ENCODE results near the gene ABHD3. TPM values are rescaled to one million over a fixed set of nuclear protein-coding genes. Genes with fewer than 3 reads are reported as not detected.
A peak's percentile ranks its signal among the peaks of the same experiment; 100 is the strongest.
"Not testable (repeated sequence)": the region's sequence is repeated elsewhere in the genome, so short reads cannot be mapped to it uniquely, and the experiment has no call there.

ABHD3 gene
- total RNA-seq, 2 experiments from 2014 or later = 53.4 to 57.6 TPM

DNA sequence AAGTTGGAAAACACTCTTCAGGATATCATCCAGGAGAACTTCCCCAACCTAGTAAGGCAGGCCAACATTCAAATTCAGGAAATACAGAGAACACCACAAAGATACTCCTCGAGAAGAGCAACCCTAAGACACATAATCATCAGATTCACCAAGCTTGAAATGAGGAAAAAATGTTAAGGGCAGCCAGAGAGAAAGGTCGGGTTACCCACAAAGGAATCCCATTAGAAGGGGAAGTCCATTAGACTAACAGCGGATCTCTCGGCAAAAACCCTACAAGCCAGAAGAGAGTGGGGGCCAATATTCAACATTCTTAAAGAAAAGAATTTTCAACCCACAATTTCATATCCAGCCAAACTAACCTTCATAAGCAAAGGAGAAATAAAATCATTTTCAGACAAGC lies 32.4 kb upstream of the ABHD3 start:
- Mint-ChIP-seq H3K4me1 (peaks cover 20% of the 10 kb centered on the region), H3K27me3 (peaks cover 19% of the 10 kb centered on the region), H3K36me3 (ENCODE audit: low read depth) (peaks cover 24% of the 10 kb centered on the region), H3K9me3 (peaks cover 20% of the 10 kb centered on the region)
- POLR2A ChIA-PET, H3K4me3 Mint-ChIP-seq, DNase-seq, H3K27ac Mint-ChIP-seq: not testable (repeated sequence)
- CTCF ChIA-PET = interaction anchor here (0.6 kb wide), 1 partner anchor 36 kb away, joined by 3 read pairs; no protein-coding TSS in a partner anchor

DNA sequence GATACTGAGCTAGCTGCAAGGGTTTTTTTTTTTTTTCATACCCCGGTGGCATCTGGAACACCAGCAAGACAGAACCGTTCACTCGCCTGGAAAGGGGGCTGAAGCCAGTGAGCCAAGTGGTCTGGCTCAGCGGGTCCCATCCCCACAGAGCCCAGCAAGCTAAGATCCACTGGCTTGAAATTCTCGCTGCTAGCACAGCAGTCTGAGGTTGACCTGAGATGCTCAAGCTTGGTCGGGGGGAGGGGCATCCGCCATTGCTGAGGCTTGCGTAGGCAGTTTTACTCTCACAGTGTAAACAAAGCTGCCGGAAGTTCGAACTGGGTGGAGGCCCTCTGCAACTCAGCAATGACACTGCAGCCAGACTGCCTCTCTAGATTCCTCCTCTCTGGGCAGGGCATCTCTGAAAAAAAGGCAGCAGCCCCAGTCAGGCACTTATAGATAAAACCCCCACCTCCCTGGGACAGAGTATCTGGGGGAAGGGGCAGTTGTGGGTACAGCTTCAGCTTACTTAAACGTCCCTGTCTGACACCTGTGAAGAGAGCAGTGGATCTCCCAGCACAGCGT lies 31.0 kb upstream of the ABHD3 start:
- POLR2A ChIA-PET = interaction anchor here (0.5 kb wide), 1 partner anchor 58 kb away, joined by 4 read pairs; no protein-coding TSS in a partner anchor
- Mint-ChIP-seq H3K4me1 (peaks cover 19% of the 10 kb centered on the region), H3K4me3 (no peak overlapping the region), H3K9me3 (peaks cover 20% of the 10 kb centered on the region), H3K36me3 (ENCODE audit: low read depth) (peaks cover 19% of the 10 kb centered on the region), H3K27ac (peak overlapping the region; percentile 81), H3K27me3 (peaks cover 19% of the 10 kb centered on the region)
- DNase-seq = peak; percentile 42
- CTCF ChIA-PET = interaction anchor here (0.6 kb wide), 1 partner anchor 16 kb away, joined by 4 read pairs; no protein-coding TSS in a partner anchor

DNA sequence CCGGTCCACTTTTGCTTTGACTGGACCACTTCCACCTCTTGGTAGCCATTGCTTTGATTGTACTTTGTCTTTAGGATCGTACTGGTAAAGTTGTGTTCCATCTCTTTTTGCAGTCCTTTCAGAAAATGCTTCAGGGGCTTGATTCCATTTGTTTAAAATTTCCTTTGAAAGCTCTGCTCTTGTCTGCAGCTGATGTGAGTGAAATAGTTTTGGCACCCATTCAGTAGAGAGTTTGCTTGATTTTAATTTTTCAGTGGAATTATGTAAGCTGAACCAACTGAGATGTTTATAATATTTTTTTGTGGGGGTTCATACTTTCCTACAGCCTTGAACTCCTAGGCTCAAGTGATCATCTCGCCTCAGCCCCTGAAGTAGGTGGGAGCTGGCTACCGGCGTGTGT lies 28.4 kb upstream of the ABHD3 start:
- H3K27me3 Mint-ChIP-seq = peaks cover 10% of the 10 kb centered on the region
- CTCF ChIA-PET = no interaction called here
- H3K4me3 Mint-ChIP-seq = no peak overlapping the region
- no peak for DNase-seq
- POLR2A ChIA-PET = no interaction called here
- peaks cover 3% of the 10 kb centered on the region for H3K4me1 Mint-ChIP-seq
- peaks cover 24% of the 10 kb centered on the region for H3K9me3 Mint-ChIP-seq
- H3K27ac Mint-ChIP-seq = no peak overlapping the region
- peaks cover 19% of the 10 kb centered on the region for H3K36me3 Mint-ChIP-seq (ENCODE audit: low read depth)

DNA sequence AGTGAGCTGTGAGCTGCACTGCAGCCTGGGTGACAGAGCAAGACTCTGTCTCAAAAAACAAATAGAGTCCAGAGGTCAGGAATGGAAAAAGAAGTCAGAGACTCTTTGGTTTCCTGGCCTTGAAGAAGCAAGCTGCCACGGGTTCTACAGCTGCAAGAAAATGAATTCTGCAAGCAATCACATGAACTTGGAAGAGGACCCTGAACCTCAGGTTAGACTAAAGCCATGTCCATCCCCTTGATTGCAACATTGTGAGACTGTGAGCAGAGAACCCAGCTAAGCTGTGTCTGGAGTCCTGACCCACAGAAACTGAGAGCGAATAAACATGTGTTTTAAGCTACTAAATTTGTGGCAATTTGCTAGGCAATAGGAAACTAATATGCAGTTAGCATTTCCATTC lies 23.1 kb upstream of the ABHD3 start:
- ChIA-PET POLR2A (no interaction called here), CTCF (interaction anchor here (0.6 to 2.2 kb wide), 4 partner anchors 12 to 256 kb away, joined by 3 to 5 read pairs (median 4); partner anchors contain the start of genes ABHD3 and MIB1)
- Mint-ChIP-seq H3K36me3 (ENCODE audit: low read depth) (no peaks in the 10 kb centered on the region), H3K9me3 (peaks cover 4% of the 10 kb centered on the region), H3K4me1 (no peaks in the 10 kb centered on the region), H3K4me3 (no peak overlapping the region), H3K27me3 (no peaks in the 10 kb centered on the region), H3K27ac (no peak overlapping the region)
- no peak for DNase-seq

DNA sequence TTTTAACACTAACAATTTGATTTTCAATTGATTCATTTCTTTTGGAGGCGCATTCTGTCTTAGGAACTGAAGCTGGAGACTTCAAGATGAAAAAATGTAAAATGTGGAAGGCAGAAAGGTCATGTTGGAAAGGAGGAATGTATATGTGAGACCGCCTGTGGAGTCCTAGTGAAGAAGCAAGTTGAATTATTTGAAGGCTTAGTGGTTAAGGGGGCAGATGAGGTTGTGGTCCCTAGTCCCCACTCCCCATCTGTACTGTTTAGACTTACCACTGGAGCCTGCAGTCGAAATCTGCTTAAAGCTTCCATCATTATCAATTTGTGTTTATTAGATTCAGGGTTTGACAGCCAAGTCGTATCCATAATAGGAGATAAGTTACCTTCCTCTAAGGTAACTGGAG lies 20.6 kb upstream of the ABHD3 start:
- Mint-ChIP-seq H3K36me3 (ENCODE audit: low read depth) (no peaks in the 10 kb centered on the region), H3K27ac (no peak overlapping the region), H3K4me1 (no peaks in the 10 kb centered on the region), H3K27me3 (peaks cover 2% of the 10 kb centered on the region), H3K9me3 (peaks cover 4% of the 10 kb centered on the region), H3K4me3 (no peak overlapping the region)
- DNase-seq = no peak
- ChIA-PET POLR2A (no interaction called here), CTCF (no interaction called here)

DNA sequence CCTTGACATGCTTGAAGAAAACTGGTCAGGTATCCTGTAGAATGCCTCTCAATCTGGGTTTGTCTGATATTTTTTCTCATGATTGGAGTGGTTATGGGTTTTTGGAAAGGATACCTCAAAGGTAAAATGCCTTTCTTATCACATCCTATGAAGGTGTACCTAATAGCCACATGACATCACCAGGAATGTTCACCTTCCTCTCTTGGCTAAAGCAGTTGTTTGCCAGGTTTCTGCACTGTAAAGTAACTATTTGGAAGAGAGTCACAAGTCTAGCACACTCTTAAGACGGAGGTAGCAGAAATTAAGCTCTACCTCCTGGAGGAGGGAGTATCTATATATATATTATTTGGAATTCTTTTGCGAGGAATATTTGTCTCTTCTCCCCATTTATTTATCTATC lies 18.1 kb upstream of the ABHD3 start:
- CTCF ChIA-PET = no interaction called here
- H3K4me3 Mint-ChIP-seq = no peak overlapping the region
- POLR2A ChIA-PET = no interaction called here

DNA sequence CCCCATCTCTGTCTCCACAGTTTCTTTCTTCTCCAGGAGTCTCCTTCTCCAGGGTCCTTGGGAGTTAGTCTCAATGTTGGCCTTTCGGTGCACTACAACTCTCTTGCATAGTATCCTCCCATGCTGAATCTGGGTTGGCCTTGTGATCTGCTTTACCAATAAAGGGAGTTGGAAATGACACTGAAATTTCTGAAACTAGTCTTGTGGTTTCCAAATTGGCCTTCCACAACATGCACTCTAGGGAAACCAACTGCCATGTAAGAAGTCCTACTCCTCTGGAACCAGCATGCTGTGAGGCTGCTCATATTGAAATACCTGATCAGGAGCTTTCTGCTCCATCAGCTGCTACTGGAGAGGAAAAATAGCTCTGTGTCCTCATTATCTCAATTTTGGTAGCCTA lies 9.9 kb upstream of the ABHD3 start:
- peaks cover 7% of the 10 kb centered on the region for H3K27me3 Mint-ChIP-seq
- no peak for DNase-seq
- no peak overlapping the region for H3K4me3 Mint-ChIP-seq
- ChIA-PET CTCF (interaction anchor here (1.5 to 2.2 kb wide), 2 partner anchors 10 to 136 kb away, joined by 3 to 8 read pairs; partner anchors contain the start of gene ABHD3), POLR2A (no interaction called here)
- H3K9me3 Mint-ChIP-seq = peaks cover 14% of the 10 kb centered on the region
- H3K36me3 Mint-ChIP-seq (ENCODE audit: low read depth) = peaks cover 12% of the 10 kb centered on the region
- peaks cover 8% of the 10 kb centered on the region for H3K4me1 Mint-ChIP-seq
- H3K27ac Mint-ChIP-seq = no peak overlapping the region

More for the DNA sequence above, 18.1 kb upstream of the ABHD3 start:
- Mint-ChIP-seq H3K9me3 (peaks cover 2% of the 10 kb centered on the region), H3K36me3 (ENCODE audit: low read depth) (no peaks in the 10 kb centered on the region), H3K4me1 (no peaks in the 10 kb centered on the region), H3K27ac (no peak overlapping the region), H3K27me3 (peaks cover 2% of the 10 kb centered on the region)
- no peak for DNase-seq

DNA sequence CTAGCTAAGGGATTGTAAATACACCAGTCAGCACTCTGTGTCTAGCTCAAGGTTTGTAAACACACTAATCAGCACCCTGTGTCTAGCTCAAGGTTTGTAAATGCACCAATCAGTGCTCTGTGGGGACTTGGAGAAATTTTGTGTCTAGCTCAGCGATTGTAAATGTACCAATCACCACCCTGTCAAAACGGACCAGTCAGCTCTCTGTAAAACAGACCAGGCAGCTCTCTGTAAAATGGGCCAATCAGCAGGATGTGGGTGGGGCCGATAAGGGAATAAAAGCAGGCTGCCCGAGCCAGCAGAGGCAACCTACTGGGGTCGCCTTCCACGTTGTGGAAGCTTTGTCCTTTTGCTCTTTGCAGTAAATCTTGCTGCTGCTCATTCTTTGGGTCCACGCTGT lies 2.6 kb upstream of the ABHD3 start:
- H3K27ac Mint-ChIP-seq, H3K4me3 Mint-ChIP-seq, POLR2A ChIA-PET: not testable (repeated sequence)

DNA sequence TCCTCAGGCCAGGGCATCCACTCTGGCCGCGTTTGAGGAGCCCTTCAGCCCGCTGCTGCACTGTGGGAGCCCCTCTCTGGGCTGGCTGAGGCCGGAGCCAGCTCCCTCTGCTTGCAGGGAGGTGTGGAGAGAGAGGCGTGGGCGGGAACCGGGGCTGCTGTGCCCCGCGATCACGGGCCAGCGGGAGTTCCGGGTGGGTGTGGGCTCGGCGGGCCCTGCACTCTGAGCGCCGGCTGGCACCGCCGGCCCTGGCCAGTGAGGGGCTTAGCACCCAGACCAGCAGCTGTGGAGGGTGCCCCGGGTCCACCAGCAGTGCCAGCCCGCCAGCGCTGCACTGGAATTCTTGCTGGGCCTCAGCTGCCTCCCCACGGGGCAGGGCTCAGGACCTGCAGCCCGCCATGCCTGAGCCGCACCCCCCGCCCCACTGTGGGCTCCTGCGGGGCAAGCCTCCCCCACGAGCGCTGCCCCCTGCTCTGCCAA lies 1.9 kb upstream of the ABHD3 start:
- H3K36me3 Mint-ChIP-seq (ENCODE audit: low read depth) = peaks cover 13% of the 10 kb centered on the region
- H3K4me1 Mint-ChIP-seq = peaks cover 41% of the 10 kb centered on the region
- CTCF ChIA-PET = interaction anchor here (0.9 to 1.6 kb wide), 2 partner anchors 27 to 52 kb away, joined by 3 read pairs; no protein-coding TSS in a partner anchor
- H3K4me3 Mint-ChIP-seq = no peak overlapping the region
- no peak for DNase-seq
- H3K27ac Mint-ChIP-seq = no peak overlapping the region
- H3K9me3 Mint-ChIP-seq = no peaks in the 10 kb centered on the region
- POLR2A ChIA-PET = no interaction called here
- no peaks in the 10 kb centered on the region for H3K27me3 Mint-ChIP-seq

More for the DNA sequence above, 2.6 kb upstream of the ABHD3 start:
- CTCF ChIA-PET = interaction anchor here (0.9 to 1.6 kb wide), 2 partner anchors 28 to 53 kb away, joined by 3 read pairs; no protein-coding TSS in a partner anchor
- not testable (repeated sequence) for DNase-seq; H3K9me3 Mint-ChIP-seq; H3K36me3 Mint-ChIP-seq (ENCODE audit: low read depth); H3K27me3 Mint-ChIP-seq
- peaks cover 36% of the 10 kb centered on the region for H3K4me1 Mint-ChIP-seq

DNA sequence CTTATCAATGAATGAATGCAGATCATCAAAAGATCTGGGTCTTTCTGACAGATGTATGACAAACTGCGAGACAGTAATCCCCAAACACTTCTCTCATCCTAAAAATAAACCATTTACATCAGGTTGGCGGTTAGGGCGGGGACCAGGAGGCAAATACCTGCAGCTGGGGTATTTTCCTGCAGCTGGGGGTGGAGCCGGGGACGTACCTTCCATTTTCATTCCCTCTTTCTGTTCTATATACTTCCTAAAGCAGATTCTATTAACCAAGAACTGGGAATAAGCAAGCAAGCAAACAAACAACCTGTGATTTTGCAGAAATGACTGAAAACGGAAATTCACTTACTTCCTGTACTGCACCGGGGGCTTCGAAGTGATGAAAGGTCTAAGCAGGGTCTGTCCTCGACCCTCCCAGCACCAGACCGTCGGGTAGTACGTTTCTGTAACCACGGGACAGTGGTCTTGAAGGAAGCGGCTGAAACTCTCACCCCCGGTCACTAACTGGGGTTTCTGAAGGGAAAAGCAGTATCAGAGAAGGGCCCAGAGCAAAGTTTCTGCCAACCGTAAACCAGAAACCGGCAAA lies 1.2 kb downstream of the ABHD3 start:
- Mint-ChIP-seq H3K9me3 (no peaks in the 10 kb centered on the region), H3K27ac (peak overlapping the region; percentile 97), H3K4me3 (peak overlapping the region; percentile 96), H3K4me1 (peaks cover 37% of the 10 kb centered on the region), H3K27me3 (no peaks in the 10 kb centered on the region), H3K36me3 (ENCODE audit: low read depth) (peaks cover 31% of the 10 kb centered on the region)
- CTCF ChIA-PET = interaction anchor here (1.2 to 2.6 kb wide), 4 partner anchors 11 to 102 kb away, joined by 3 to 10 read pairs (median 8); partner anchors contain the start of gene ESCO1
- peak; percentile 38 for DNase-seq
- POLR2A ChIA-PET = no interaction called here

DNA sequence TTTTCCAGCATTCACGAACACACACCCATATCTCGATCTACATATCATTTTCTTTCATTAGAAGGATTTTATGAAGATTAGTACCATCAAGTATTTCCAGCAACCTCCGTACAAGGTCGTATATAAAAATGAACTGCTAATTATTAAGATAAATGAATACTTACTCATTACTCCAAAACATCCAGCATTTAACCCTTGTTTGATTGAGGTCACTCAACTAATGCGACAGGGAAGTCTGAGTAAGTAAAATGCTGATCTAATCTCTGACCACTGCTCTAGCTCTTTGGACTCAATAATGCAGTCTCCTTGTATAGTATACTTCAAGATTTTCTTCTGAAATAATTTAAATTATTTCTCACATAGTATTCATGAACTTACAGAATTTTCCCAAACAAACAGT lies 2.0 kb downstream of the ABHD3 start:
- Mint-ChIP-seq H3K4me3 (peak overlapping the region; percentile 96), H3K9me3 (no peaks in the 10 kb centered on the region), H3K27me3 (no peaks in the 10 kb centered on the region), H3K36me3 (ENCODE audit: low read depth) (peaks cover 34% of the 10 kb centered on the region), H3K27ac (peak overlapping the region; percentile 62), H3K4me1 (peaks cover 37% of the 10 kb centered on the region)
- DNase-seq = no peak
- CTCF ChIA-PET = interaction anchor here (1.2 to 2.6 kb wide), 2 partner anchors 10 to 56 kb away, joined by 3 to 10 read pairs; no protein-coding TSS in a partner anchor
- POLR2A ChIA-PET = interaction anchor here (0.6 kb wide), 1 partner anchor 87 kb away, joined by 12 read pairs; no protein-coding TSS in a partner anchor

DNA sequence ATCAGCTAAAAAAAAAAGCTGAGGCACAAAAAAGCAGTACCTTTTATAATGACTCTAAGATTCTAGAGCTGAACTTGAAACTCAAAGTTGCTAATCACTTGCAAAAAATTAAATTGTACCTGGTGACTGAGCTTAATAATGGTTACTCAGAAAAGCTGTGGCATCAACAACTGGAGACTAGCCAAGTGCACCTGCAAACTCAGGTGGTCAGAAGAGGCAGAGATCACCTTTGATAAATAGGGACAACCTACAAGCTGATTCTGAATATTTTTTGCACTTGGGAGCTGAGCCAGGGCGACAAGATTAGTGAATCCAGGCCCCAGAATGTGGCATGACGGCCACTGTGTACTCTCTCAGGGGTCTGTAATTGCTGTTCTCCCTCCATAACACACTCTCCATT lies 3.0 kb downstream of the ABHD3 start:
- H3K4me3 Mint-ChIP-seq = no peak overlapping the region
- H3K27me3 Mint-ChIP-seq = no peaks in the 10 kb centered on the region
- ChIA-PET POLR2A (no interaction called here), CTCF (interaction anchor here (0.5 to 0.7 kb wide), 4 partner anchors 13 to 42 kb away, joined by 3 read pairs; no protein-coding TSS in a partner anchor)
- DNase-seq = no peak
- peaks cover 40% of the 10 kb centered on the region for H3K36me3 Mint-ChIP-seq (ENCODE audit: low read depth)
- peaks cover 33% of the 10 kb centered on the region for H3K4me1 Mint-ChIP-seq
- no peak overlapping the region for H3K27ac Mint-ChIP-seq
- no peaks in the 10 kb centered on the region for H3K9me3 Mint-ChIP-seq

DNA sequence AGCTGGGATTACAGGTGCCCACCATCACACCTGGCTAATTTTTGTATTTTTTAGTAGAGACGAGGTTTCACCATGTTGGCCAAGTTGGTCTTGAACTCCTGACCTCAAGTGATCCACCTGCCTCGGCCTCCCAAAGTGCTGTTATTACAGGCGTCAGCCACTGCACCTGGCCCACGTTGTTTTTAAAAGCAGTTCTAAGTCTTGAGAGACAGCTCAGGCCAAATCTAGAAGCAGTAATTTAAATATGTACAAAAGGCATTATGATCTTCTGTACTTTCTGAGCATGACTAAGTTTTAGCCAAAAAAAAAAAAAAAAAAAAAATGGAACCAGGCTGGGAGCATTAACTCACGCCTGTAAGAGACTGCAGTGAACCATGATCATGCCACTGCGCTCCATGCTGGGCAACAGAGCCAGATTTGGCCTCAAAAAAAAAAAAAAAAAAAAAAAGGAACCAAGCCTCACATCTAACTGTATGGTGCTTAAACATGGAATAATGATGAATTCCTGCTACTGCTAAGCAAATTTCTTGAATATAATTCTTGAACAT lies 4.0 kb downstream of the ABHD3 start:
- no peaks in the 10 kb centered on the region for H3K9me3 Mint-ChIP-seq
- H3K27me3 Mint-ChIP-seq = no peaks in the 10 kb centered on the region
- no peak overlapping the region for H3K27ac Mint-ChIP-seq
- POLR2A ChIA-PET = no interaction called here
- CTCF ChIA-PET = interaction anchor here (0.9 kb wide), 1 partner anchor 24 kb away, joined by 3 read pairs; no protein-coding TSS in a partner anchor
- peaks cover 29% of the 10 kb centered on the region for H3K4me1 Mint-ChIP-seq
- DNase-seq = no peak
- H3K36me3 Mint-ChIP-seq (ENCODE audit: low read depth) = peaks cover 44% of the 10 kb centered on the region
- no peak overlapping the region for H3K4me3 Mint-ChIP-seq
